Activated naive CD8-positive, alpha-beta T cell (primary cell): ENCODE results near the gene TKTL2.
"Not testable (repeated sequence)": the region's sequence is repeated elsewhere in the genome, so short reads cannot be mapped to it uniquely, and the experiment has no call there.

Experiments used
- H3K27ac Mint-ChIP-seq: one replicate; pipeline ENCODE4 v1.8.0; 2021; ENCODE audit warnings: mixed read lengths
- H3K27me3 Mint-ChIP-seq: one replicate; pipeline ENCODE4 v1.8.0; 2021; ENCODE audit warnings: mixed read lengths
- H3K36me3 Mint-ChIP-seq: one replicate; pipeline ENCODE4 v1.8.0; 2021; ENCODE audit warnings: mixed read lengths
- H3K4me1 Mint-ChIP-seq: one replicate; pipeline ENCODE4 v1.8.0; 2021; ENCODE audit warnings: low read depth, mixed read lengths
- H3K4me3 Mint-ChIP-seq: one replicate; pipeline ENCODE4 v1.8.0; 2021; ENCODE audit warnings: mild to moderate bottlenecking, mixed read lengths
- H3K9me3 Mint-ChIP-seq: one replicate; pipeline ENCODE4 v1.8.0; 2021; ENCODE audit warnings: low read depth, mixed read lengths

The TKTL2 gene

GRCh38 chr4:163474027-163474426 is 473 bp upstream of the TKTL2 start:
- H3K36me3 Mint-ChIP-seq = no peaks in the 10 kb centered on the region
- no peaks in the 10 kb centered on the region for H3K4me1 Mint-ChIP-seq
- no peak overlapping the region for H3K4me3 Mint-ChIP-seq
- H3K27me3 Mint-ChIP-seq = peaks cover 10% of the 10 kb centered on the region
- H3K27ac Mint-ChIP-seq = no peak overlapping the region
- no peaks in the 10 kb centered on the region for H3K9me3 Mint-ChIP-seq

- H3K9me3 Mint-ChIP-seq = no peaks in the 10 kb centered on the region
- H3K27me3 Mint-ChIP-seq = peaks cover 10% of the 10 kb centered on the region
- H3K36me3 Mint-ChIP-seq = no peaks in the 10 kb centered on the region
- no peaks in the 10 kb centered on the region for H3K4me1 Mint-ChIP-seq
- H3K4me3 Mint-ChIP-seq = no peak overlapping the region
- no peak overlapping the region for H3K27ac Mint-ChIP-seq
Measured at GRCh38 chr4:163473130-163473529, 424 bp downstream of the TKTL2 start.

GRCh38 chr4:163470391-163470790 is 3.2 kb downstream of the TKTL2 start:
- H3K36me3 Mint-ChIP-seq = no peaks in the 10 kb centered on the region
- peaks cover 12% of the 10 kb centered on the region for H3K27me3 Mint-ChIP-seq
- no peak overlapping the region for H3K27ac Mint-ChIP-seq
- no peak overlapping the region for H3K4me3 Mint-ChIP-seq
- H3K9me3 Mint-ChIP-seq = no peaks in the 10 kb centered on the region
- no peaks in the 10 kb centered on the region for H3K4me1 Mint-ChIP-seq

- no peak overlapping the region for H3K4me3 Mint-ChIP-seq
- peaks cover 13% of the 10 kb centered on the region for H3K27me3 Mint-ChIP-seq
- H3K27ac Mint-ChIP-seq = no peak overlapping the region
- no peaks in the 10 kb centered on the region for H3K4me1 Mint-ChIP-seq
- no peaks in the 10 kb centered on the region for H3K36me3 Mint-ChIP-seq
- H3K9me3 Mint-ChIP-seq = no peaks in the 10 kb centered on the region
Measured at GRCh38 chr4:163467082-163467770, 6.3 kb downstream of the TKTL2 start.

GRCh38 chr4:163462556-163462955 is 11.0 kb downstream of the TKTL2 start:
- Mint-ChIP-seq H3K27ac (no peak overlapping the region), H3K36me3 (no peaks in the 10 kb centered on the region), H3K9me3 (no peaks in the 10 kb centered on the region), H3K27me3 (peaks cover 6% of the 10 kb centered on the region), H3K4me3 (no peak overlapping the region), H3K4me1 (no peaks in the 10 kb centered on the region)

DNA sequence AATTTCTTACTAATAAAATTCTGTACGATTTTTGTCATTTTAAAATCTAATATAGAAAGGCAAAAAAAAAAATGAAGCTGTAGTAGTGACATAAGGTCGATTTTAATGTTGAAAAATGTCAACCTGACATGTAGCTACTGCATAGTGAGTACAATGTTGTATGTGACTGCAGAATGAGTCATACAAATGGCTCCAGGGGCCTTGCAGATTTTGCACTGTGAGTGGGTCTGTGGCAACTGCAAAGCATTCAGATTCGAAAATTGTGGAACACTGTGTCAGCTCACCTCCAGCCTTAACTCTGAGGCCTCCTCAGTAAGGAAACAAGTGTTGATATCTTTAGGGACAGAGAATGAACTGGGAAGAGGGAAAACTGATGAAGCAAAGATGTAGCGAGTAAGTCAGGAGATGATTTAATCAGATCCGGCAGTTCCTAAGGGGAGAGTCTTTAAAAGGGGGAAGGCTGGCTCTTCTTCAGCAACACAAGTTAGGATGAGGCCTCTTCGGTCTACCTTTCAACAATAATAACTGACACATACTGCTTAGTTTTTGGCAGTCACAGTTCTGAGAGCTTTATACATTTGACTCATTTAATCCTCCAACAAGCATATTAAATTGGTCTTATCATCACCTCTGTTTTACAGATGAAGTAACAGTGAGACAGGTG is 24.9 kb downstream of the TKTL2 start:
- H3K27me3 Mint-ChIP-seq = peaks cover 6% of the 10 kb centered on the region
- no peak overlapping the region for H3K27ac Mint-ChIP-seq
- H3K4me3 Mint-ChIP-seq = no peak overlapping the region
- no peaks in the 10 kb centered on the region for H3K9me3 Mint-ChIP-seq
- no peaks in the 10 kb centered on the region for H3K36me3 Mint-ChIP-seq
- H3K4me1 Mint-ChIP-seq = no peaks in the 10 kb centered on the region

DNA sequence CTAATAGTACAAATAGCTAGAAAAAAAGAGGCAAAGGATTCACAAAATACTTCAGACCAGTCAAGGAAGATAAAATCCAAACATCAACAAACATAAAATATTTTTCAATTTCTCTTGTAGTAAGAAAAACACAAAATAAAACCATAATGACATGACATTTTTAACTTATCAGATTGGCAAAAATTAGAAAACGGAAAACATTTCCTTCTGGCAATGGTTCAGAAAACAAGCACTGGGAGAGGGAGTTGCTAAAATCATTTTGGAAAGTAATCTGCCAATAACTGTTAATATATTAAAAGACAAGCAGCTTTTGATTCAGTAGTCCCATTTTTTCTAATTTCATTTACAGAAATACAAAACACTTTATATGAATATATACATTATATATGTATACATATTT is 26.1 kb downstream of the TKTL2 start:
- Mint-ChIP-seq H3K36me3 (no peaks in the 10 kb centered on the region), H3K27ac (no peak overlapping the region), H3K4me3 (no peak overlapping the region), H3K4me1 (no peaks in the 10 kb centered on the region), H3K9me3 (no peaks in the 10 kb centered on the region), H3K27me3 (peaks cover 8% of the 10 kb centered on the region)

DNA sequence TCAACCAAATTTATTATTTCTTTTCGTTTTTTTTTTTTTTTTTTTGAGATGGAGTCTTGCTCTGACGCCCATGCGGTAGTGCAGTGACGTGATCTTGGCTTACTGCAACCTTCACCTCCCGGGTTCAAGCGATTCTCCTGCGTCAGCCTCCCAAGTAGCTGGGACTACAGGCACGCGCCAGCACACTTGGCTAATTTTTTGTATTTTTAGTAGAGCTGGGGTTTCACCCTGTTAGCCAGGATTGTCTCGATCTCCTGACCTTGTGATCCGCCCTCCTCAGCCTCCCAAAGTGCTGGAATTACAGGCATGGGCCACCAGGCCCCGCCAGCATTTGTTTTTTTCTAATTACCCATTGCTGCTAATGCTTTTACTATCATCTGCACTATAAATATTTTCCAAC is 26.5 kb downstream of the TKTL2 start:
- not testable (repeated sequence) for H3K36me3 Mint-ChIP-seq, H3K9me3 Mint-ChIP-seq, H3K27me3 Mint-ChIP-seq, H3K27ac Mint-ChIP-seq, H3K4me1 Mint-ChIP-seq, H3K4me3 Mint-ChIP-seq

GRCh38 chr4:163440040-163440439 is 33.5 kb downstream of the TKTL2 start:
- Mint-ChIP-seq H3K9me3 (no peaks in the 10 kb centered on the region), H3K4me3 (no peak overlapping the region), H3K27me3 (peaks cover 6% of the 10 kb centered on the region), H3K4me1 (no peaks in the 10 kb centered on the region), H3K36me3 (no peaks in the 10 kb centered on the region), H3K27ac (no peak overlapping the region)
